Islet of Langerhans (tissue), 1 donor: ENCODE measurements around the gene AFF3.

ENCODE experiments used
- FAIRE-seq: peaks from one replicate; lab custom pipeline; 2011; peaks lifted over from hg19 to GRCh38; lab: Jason Lieb, UNC

The AFF3 gene

DNA sequence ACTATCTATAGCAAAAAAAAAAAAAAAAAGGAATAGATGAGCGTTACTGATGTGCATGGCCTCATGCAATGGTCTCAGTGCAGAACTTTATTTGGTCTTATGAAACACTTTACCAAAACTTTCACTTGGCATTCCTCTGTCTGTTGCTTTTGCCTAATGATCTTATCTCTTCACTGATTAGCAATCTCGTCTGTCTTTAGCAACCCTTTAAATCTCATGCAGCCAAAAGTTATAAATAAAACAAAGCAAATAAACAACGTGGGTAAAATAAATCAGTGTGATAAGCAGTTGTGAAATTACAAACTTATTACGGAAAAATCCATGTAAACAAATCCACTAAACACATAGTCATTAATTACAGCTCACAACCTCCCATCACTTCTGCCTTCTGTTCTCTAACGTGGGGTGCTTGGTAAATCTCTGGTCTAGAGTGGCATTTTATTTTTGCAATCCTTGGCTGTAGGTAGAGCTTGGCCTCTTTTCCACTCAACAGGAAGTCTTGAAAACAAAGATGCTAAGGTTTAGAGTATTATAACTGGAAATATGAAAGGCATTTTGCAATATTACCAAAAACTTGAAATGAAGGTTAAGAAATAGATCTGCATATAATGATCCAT is 288.0 kb downstream of the AFF3 start:
- FAIRE-seq, result no peak

DNA sequence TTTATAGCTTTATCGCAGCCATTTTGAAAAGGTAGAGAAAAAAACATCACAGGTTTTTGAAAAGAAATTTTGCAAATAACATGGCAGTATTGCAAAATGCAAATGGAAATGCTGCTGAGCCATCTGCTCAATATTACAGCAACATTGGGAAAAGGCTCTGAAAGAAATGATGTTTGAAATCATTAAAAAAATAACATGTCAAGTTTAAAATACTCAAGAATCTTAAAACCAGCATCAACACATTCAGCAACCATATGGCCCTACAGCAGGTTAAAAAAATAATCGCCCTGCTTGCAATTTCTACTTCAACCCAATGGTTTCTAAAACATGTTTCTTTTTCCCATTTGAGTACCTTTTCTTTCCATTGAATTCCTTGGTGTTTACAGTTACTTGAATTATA is 289.4 kb downstream of the AFF3 start:
- no peak for FAIRE-seq

DNA sequence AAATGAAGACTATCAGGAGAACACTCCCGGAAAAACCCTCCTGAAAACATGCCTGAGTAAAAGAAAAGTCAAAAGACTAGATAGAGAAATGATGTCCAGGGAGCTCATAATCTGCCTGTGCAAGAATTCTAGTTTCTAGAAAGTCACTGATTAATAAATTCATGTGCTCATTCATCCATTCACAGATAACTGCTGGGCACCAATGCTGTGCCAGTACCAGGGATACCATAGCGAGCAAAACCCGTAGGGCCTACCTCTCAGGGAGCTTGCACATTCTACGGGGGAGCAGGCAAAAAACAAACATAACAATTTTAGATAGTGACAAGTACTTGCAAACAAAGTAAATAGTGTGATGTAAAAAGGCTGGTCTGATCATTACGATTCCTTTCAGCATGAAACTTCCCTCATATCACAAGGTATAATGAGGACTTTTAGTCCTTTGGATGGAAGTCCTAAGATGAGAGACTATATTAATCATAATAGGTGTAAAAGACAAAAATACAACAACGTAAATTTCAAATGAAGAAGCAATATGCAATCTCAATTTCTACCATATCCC is 289.9 kb downstream of the AFF3 start:
- no peak for FAIRE-seq

- no peak for FAIRE-seq
Measured at GRCh38 chr2:99851811-99852210, 290.6 kb downstream of the AFF3 start.

- FAIRE-seq, result no peak
Measured at GRCh38 chr2:99851089-99851488, 291.3 kb downstream of the AFF3 start.

- no peak for FAIRE-seq
Measured at GRCh38 chr2:99850084-99850710, 292.2 kb downstream of the AFF3 start.

- FAIRE-seq, result no peak
Measured at GRCh38 chr2:99846462-99847107, 295.8 kb downstream of the AFF3 start.

DNA sequence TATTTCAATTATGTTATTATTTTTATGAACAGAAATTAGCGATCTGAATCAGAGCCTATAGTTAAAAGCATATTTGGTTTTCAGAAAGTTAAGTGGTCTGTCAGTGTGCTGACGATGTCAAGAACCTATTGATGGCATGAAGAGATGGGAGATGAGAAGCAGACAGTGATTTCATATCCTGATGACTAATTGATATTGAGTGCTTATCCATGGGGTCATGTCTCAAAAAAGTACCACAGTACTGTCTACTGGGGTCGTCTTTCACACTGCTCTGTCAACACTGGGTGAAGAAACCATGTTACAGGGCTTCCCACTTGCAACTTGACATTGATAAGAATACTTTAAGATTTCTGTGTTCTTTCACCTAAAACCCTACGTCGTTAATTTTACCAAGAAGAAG is 297.1 kb downstream of the AFF3 start:
- no peak for FAIRE-seq

DNA sequence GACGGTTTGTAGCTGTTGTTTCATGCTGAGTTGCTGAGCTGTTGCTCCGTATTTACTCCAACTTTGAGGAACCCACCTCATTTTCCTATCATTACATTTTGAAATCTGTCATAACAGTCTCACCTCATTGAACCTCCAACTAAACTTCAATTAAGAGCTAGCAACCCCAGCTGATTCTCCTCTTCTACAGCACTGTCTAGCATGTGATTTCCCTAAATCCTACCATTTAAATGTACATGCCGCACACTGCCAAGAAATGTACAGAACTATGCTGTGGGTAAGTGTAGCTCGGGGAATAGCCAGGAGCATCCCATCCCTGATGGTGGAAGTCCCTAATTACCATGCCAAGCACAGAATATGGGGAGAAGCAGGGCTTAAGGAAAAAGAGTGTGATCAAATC is 299.9 kb downstream of the AFF3 start:
- FAIRE-seq, result no peak

DNA sequence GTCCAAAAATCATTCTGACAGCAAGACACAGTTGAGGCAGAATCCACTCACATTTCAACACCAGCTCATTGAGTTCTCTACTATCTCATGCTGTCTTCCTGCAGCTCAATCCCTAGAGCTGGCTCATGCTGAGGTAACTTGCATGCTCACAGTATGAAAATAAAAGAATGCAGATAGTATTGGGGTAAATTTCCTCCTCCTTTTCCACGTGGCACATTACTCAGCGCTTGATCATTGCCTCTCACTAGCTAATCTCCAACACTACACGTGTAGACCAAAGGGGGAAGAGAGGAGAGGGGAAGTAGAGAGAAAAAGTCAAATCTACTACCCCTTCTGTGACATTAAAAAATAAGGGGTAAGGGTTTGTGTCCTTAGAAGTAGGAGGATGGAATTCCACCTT is 300.6 kb downstream of the AFF3 start:
- FAIRE-seq, result no peak

DNA sequence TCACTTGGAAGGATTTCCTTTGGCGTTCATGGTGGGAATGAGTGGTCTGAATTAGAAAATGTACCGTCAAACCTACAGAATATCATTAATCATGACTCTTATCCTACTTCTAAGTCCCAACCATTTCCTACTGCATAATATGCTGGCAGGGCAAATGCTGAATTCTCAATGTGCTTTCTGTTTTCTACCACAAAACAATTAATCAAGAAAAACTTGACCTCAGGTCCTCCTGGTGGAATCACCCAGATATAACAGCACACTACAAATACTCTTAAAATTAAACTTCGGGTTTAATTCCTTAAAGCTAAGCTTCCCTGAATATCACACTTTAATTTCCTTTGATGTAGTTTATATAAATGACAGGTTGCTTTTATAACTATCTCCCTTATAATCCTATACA is 301.6 kb downstream of the AFF3 start:
- FAIRE-seq, result no peak

DNA sequence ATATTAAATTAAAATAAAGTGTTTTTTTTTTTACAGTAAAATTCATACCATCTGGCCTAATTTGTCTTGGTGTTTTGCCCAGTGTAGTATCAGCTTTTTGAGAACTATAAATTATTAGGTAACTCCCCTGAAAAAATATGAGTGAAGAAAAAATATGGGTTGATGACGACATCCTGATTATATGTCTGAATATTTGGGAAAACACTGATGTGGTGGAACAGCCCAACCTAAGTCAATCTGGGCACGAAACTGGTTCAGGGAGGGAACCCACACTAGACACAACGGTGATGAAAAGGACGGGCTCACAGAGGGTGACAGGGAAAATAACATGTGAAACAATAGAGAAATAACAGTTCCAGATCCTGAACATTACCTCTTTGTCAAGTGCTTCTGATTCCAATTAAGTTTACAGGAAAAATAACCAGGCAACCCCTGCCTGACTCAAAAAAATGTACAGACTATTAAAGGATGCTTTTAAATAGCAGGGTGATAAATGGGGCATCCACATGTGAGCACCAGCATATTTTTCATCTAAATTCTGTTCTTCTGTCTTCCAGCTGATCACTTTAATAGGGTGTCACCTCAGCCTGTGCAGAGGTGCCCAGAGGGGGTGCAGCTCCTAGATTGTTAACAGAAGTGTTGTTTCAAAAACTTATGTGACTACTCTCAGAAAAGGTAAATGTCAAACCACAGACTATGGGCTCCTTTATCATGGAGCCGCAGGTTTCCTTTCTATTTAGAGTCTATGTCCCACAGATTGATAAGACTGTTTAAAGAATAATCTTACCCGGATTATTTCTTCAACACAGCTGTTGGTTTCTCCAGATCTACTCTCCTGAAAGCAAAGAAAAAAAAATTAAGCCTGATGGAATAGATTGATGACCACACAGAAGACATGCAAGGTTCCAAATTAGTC is 305.4 kb downstream of the AFF3 start:
- FAIRE-seq, result no peak

DNA sequence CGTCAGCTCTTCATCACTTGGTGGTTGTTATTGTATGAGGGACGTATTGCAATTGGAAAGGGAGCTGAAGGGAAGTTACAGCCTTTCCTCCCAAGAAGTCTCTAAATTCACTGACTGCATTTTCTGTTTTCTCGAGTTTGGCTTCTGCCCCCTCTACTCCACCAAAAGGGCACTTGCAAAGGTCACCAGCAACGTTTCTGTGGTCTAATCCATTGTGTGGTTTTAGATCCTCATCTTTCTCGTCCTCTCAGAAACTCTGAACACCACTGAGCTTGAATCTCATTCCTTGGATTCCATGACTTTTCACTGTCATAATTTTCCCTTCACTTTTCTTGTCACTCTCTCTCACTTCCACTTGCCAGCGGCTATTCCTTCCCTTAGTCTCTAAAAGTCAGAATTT is 308.0 kb downstream of the AFF3 start:
- FAIRE-seq, result no peak

DNA sequence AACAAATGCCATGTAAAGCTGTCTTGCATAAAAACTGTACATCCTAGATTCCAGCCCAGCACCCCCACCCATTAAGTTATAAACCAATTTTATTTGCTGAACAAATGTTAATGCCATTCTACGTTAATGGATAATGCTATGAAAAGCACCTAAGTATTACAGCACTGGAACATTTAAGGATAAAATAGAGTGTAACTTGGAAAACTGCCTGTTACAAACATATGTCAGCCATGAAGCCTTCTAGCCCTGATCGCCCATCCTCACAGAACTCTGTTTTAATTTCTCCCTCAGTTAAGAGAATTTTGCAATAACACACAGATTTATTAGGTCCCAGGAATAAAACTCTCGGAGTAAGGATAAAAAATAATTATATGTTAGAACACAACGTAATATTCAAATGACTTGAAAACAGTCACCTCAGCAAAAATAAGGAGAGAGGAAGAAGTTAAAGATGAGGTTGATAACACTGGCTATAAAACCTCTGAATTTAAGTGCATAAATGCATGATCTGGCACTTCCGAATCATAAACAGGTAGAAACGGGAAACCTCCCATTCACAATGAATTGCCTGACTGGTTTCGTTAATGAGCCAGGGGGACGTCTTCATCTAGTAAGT is 308.7 kb downstream of the AFF3 start:
- no peak for FAIRE-seq

DNA sequence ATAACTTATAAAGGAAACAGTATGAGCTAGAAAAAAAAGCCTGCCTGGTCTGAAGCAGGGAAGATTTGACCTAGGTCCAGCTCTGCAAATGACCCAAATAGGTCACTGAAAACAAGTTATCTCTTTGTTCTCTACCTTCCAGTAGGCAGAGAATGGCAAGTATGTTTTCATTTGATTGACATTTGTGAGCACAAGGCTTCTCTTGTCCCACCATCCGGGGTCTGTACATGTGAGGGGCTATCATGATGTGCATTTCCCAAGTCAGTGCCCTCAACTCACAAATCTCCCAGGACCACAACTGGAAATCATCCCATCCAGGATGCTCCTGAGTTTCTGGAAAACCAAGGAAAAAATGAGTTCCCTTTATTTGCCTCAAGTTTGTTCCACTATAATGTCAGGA is 309.5 kb downstream of the AFF3 start:
- FAIRE-seq, result no peak

DNA sequence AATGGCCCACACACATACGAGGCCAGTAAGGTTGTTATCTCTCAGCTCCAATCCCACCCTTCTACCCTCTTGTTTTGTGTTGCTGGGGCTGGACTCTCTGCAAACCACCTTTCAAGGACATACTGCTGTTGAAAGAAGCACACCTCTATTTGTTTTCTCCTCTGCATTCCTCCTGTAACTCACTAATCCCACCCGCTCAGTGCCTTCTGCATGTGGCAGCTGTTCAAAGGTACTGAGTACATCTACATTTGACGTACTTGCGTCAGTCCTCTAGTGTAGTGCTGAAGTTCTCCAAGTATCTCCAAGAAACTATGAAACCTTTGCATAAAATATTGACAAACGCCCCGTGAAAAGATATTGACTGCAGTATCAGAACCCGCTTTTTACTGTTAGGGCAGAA is 310.6 kb downstream of the AFF3 start:
- no peak for FAIRE-seq

DNA sequence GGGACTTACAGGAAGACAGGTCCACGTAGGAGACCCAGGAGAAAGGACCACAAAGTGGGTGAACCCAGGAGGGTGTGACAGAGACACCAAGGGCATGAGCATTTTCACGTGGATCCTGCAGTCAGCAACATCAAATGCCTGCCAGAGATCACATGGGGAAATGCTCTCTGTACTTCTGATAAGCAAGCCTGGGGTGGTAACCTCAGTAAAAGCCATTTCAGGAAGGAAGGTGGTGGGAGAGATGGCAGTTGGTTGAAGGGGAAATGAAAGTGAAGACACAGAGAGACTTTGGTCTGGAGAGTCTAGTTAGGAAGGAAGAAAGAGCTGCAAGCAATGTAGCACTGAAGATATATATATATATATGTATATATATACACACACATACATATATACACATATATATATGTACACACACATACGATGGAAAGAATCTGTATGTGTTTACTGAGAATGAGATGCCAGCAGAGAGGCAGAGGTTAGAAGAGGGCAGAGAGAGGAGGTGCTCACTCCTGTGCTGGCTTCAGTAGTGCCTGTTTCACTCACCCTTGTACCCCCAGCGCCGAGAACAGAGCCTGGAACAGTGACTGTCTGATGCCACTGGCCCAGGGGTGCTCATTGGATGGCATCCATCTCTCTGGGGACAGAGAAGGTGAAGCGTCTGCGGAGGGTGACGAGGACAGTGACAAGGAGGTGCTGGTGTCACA is 314.9 kb downstream of the AFF3 start:
- FAIRE-seq, result no peak

DNA sequence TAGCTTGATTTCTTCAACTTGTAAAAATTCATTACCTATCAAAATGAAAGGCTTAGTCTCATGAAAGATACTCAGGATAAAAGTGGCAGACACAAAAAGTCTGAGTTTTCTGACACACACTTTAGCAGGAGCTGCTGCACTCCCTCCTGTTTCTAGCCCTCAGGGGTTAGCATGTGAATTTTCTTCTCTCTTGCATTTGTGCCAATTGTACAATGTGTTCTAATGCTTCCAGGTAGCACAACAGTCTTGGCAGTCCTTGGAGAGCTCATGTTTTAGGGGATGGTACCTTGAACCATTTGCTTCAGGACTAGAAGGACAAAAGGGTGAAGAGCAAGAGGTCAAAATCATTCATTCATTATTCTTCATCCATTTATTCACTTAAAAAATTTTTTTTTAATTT is 316.8 kb downstream of the AFF3 start:
- FAIRE-seq, result no peak

DNA sequence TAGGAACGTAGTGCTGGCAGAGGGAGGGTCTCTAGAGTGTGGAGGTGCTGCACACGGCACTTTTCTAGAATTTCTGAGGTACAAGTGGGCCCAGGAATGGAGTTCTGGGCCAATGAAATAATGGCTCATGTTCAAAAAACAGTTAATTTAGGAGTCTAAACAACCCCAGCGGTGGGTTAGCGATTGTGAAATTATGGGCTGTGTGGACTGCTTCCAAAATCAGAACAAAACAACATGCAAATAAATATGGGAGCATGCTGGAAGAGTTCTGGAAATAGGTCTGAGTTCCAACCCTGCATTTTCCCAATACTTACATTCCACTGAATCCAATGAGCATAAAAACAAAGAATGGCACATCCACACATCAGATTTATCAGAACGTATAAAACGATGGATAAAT is 317.6 kb downstream of the AFF3 start:
- no peak for FAIRE-seq

DNA sequence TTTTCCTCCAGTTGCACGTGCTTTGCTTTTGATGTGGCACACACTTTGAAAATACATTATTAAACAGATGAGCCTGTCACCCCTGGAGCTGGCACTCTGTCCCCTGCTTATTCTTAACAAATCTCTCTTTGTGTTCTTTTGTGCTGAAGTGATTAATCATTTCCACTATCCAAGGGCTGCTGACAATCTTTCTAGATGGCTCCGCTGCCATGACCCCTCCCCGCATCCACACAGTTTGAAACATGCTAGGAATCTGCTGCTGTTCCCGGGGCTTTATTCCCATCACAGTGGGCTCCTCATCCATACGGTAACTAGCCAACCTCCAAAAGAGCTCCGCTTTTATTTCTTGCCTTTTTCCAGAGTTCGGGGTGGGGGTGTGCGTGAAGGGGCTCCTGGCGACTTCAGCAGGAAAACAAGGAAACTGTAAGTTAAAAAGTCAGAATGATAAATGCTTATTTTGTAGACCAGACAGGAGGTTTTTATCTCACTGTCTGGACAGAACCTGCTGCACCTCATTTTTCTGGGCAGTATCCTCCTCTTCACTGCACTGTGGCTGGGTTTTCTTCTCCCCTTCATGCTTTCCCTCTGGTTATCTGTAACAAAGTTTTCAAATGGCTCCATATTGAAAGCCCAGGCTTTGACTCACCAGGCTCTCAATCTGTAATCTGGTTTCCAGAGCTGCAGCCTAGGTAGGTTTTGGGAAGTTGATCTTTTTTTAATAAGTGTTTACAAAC is 319.7 kb downstream of the AFF3 start:
- no peak for FAIRE-seq

- no peak for FAIRE-seq
Measured at GRCh38 chr2:99821984-99822383, 320.4 kb downstream of the AFF3 start.
